Endothelial cell of hepatic sinusoid (primary cell): ENCODE measurements around the gene CSTF3.

ENCODE experiments used
- in situ Hi-C: cut with HindIII; loops from 2 replicates; pipeline ENCODE4 v1.10.0; 2017; ENCODE audit warnings: low sequenced_read_pairs

The CSTF3 gene

DNA sequence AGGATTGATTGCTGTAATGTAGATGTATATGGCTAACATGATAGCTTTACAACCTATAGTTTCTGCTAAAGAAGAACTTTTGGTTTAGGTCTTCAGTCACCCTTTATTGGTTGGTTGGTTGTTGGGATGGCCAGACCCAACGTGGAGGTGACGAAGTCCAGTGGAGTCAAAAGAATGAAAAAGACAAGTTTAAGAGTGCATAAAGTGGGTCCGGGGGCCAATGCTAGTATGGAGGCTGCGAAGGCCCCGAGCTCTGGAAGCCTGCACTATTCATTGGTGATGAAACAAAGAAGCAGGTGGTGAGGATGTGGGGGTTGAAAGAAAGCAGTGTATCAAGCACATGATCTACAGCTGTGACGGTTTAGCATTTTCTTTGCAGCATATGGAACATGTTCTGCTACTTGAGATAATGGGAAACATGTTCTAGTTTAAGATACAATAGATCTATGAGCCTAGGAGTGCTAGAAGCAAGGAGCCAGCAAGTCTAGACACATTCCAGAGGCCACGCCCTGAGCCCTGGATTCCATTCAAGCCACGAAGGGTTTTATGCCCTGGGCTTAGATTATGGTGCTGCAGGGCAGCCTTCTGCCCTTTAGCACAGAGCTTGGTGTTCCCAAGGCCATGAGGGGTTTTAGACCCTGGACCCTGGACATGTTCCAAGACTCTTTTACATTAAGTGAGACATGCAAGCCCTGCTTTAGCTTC is 115.6 kb downstream of the CSTF3 start:
- in situ Hi-C loops: no loop called here

GRCh38 chr11:33044285-33044756 is 117.0 kb downstream of the CSTF3 start:
- in situ Hi-C loops: no loop called here

DNA sequence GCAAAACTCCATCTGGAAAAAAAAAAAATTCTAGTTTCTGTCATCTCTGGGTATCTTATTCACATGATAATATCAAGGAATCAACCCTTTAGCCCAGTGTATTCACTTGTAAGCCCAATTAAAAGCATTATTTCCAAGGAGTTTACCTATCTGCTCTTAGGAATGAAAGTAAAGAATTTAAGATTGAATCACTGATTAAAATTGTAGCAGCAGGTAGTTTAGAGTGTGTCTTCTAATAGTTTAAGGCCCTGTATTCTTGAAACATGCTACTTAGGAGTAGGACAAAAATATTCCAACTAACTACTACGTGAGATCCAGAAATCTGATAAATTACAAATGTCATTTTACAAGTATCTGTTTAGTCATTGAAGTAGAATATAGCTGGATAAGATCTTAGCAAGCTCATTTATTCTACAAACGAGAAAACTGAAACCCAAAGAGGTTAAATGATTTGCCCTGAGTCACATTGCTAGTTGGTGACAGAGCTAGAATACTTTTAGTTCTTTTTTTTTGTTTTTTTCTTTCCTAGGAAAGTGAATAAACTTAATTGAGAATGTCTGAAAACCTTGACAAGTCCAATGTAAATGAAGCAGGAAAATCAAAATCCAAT is 118.0 kb downstream of the CSTF3 start:
- in situ Hi-C loops: no loop called here

DNA sequence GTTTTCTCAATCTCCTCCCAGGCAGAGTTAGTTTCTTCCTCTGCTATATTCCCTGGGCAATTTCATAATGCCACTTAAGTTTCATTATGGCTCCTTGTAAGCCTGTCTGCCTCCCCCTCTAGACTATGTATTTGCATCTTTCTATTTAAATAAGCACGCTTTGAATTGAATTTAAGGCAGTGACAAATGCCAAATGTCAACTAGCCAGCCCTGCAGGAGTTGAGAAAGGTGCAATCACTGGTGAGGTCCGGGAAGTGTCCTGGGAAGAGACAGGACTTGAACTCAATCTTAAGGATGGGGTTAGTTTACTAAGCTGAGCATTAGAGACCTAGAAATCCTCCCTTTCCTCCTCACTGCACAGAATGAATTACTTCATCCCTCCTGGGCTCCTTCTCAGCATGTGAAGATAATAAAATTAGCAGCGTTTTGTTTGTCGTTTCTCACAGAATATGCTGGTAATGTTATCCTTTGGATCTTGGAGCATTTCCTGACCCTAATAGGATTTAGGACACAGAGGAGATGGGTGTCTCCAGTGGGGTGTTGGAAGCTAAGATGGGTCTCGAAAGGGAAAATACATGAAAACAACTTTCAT is 120.3 kb downstream of the CSTF3 start:
- in situ Hi-C loops: no loop called here

DNA sequence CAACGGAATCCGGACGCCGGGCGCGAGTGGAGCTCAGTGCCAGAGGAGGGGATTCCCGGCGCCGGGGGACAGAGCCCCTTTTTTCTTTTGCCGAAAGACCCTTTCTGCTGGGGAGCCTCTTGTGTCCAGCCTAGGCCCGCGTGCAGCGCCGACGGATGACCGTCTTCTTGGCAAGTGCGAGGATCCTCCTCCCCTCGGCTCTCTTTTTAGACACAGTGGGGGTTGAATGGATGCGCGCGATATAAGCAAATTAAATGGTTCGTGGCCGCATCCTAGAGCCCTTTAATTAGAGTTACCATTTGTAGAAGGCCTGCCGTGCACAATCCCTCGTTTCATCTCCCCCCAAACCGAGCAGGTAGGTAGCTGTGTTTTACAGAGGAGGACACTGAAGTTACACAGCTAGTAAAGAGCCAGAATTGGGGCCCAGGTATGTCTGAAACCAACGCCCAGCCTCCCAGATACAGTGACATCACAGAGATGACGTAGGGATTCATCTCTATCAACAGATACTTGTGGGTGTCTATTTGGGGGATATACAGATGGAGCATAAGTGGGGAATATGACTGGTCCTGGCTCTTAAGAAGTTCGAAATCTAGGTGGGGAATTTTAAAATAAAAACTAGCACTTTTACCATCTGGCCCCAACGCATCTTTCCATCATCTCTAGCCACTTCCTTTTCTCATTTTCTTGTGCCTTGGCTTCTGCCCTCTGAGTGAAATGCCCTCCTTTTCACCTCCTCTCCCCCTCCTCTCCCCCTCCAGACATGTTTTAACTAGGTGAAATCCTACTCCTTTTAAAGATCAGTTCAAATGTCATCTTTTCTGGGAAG is 121.0 kb downstream of the CSTF3 start:
- in situ Hi-C loops: no loop called here

- in situ Hi-C loops: no loop called here
Observed at GRCh38 chr11:33039274-33040032, 121.8 kb downstream of the CSTF3 start, which contains the start of gene TCP11L1. Gene TCP11L1 (plus strand): TSS chr11:33039572. CDS start chr11:33043774, 4,202 bp downstream.

DNA sequence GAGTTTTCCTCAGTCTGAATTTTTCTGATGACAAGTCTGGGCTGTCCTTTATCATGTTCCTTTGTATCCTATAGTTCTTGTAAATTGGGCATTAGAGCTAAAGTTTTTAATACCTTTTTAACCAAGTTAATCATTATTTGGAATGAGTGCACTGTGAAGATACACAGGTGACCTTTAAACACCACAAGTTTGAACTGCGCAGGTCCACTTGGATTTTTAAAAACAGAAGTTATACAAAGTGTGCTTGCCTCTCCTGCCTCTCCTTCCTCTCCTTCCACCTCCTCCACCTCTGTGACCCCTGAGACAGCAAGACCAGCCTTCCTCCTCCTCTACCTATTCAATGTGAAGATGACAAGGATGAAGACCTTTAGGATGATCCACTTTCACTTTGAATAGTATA is 126.3 kb downstream of the CSTF3 start:
- in situ Hi-C loops: no loop called here
